WERI-Rb-1 (cell line): ENCODE results near the gene USP37.

Source experiments
- DNase-seq: peaks from one replicate; pipeline ENCODE4 v3.0.0-alpha.2; 2020
- H3K27ac ChIP-seq: fragments of 250-450 bp; sonication (Bioruptor Pico); 2 replicates; pipeline ENCODE4 v1.5.1; 2020; ENCODE audit warnings: mild to moderate bottlenecking, moderate library complexity
- H3K27me3 ChIP-seq: fragments of 250-450 bp; sonication (Bioruptor Pico); 2 replicates; pipeline ENCODE4 v1.5.1; 2021; ENCODE audit warnings: mild to moderate bottlenecking, low read depth, moderate library complexity; ENCODE audit not compliant: insufficient read depth, severe bottlenecking
- H3K36me3 ChIP-seq: fragments of 250-450 bp; sonication (Bioruptor Pico); 2 replicates; pipeline ENCODE4 v1.5.1; 2020; ENCODE audit warnings: mild to moderate bottlenecking, moderate library complexity
- H3K4me3 ChIP-seq: 2 replicates; pipeline ENCODE4 v1.5.1; 2011; ENCODE audit warnings: low read depth, mild to moderate bottlenecking, control low read depth, low read length
- H3K9me3 ChIP-seq: fragments of 250-450 bp; sonication (Bioruptor Pico); 2 replicates; pipeline ENCODE4 v1.5.1; 2021; ENCODE audit warnings: mild to moderate bottlenecking, moderate library complexity; ENCODE audit not compliant: severe bottlenecking
- TF ChIP-seq, protein P1 (sequence below): IDR thresholded peaks from 2 replicates; pipeline ENCODE4 v1.5.1; 2011; ENCODE audit warnings: low read depth, mild to moderate bottlenecking, control low read depth, inconsistent platforms, low read length

The USP37 gene

DNA sequence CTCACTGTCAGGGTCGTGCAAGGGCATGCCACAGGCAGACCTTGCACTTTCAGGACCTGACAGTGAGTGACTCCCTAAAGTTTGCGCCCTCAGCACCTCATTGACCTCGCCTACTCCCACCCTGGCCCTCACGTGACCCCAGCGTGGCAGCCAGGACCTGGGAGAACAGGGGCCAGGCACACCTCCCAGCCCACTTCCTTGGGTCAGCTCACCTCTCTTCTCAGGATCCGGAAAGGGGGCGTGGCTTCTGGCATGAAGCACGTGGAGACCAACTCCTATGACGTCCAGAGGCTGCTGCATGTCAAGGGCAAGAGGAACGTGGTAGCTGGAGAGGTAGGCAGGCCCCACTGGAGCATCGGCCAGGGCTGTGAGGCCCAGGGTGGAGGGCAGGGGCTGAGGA lies 140.4 kb downstream of the USP37 start:
- H3K4me3 ChIP-seq: no peak overlapping the region
- TF ChIP-seq, protein P1, sequence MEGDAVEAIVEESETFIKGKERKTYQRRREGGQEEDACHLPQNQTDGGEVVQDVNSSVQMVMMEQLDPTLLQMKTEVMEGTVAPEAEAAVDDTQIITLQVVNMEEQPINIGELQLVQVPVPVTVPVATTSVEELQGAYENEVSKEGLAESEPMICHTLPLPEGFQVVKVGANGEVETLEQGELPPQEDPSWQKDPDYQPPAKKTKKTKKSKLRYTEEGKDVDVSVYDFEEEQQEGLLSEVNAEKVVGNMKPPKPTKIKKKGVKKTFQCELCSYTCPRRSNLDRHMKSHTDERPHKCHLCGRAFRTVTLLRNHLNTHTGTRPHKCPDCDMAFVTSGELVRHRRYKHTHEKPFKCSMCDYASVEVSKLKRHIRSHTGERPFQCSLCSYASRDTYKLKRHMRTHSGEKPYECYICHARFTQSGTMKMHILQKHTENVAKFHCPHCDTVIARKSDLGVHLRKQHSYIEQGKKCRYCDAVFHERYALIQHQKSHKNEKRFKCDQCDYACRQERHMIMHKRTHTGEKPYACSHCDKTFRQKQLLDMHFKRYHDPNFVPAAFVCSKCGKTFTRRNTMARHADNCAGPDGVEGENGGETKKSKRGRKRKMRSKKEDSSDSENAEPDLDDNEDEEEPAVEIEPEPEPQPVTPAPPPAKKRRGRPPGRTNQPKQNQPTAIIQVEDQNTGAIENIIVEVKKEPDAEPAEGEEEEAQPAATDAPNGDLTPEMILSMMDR: no peak
- H3K27me3 ChIP-seq: no peaks in the 10 kb centered on the region
- H3K9me3 ChIP-seq: no peaks in the 10 kb centered on the region
- no peak for DNase-seq
- no peaks in the 10 kb centered on the region for H3K36me3 ChIP-seq
- H3K27ac ChIP-seq: no peak overlapping the region

DNA sequence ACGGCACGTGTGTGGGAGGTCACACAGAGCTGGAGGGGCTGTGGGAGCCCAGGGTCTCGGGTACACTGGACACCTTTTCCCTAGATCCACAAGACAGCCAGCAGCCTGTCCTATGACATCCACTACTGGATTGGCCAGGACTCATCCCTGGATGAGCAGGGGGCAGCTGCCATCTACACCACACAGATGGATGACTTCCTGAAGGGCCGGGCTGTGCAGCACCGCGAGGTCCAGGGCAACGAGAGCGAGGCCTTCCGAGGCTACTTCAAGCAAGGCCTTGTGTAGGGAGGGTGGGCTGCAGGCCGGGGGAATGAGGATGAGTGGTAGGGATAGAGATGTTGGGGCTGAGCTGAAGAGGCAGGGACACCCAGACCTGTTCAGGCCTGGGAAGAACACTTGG lies 142.6 kb downstream of the USP37 start:
- no peak for DNase-seq
- Histone ChIP-seq H3K4me3 (no peak overlapping the region), H3K9me3 (no peaks in the 10 kb centered on the region), H3K27me3 (no peaks in the 10 kb centered on the region), H3K27ac (no peak overlapping the region), H3K36me3 (no peaks in the 10 kb centered on the region)
- TF ChIP-seq, protein P1: no peak

DNA sequence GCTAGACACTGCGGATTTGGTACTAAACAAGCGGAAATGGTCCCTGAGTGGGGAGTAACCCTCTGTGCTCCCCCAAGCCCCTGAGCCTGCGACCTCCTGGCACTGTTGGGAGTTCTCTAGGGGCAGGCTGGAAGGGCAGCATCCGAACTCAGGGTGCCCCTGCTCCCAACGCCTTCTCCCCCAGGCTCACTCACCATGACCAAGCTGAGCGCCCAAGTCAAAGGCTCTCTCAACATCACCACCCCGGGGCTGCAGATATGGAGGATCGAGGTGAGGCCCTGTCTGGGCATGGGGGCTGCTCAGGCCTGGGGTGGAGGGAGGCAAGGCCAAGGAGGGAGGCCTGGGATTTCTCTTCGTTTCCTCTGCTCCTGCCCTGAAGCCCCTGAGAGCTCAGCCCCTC lies 144.6 kb downstream of the USP37 start:
- no peak for DNase-seq
- H3K27ac ChIP-seq: no peak overlapping the region
- no peak overlapping the region for H3K4me3 ChIP-seq
- no peaks in the 10 kb centered on the region for H3K36me3 ChIP-seq
- TF ChIP-seq, protein P1: no peak
- H3K9me3 ChIP-seq: no peaks in the 10 kb centered on the region
- no peaks in the 10 kb centered on the region for H3K27me3 ChIP-seq

DNA sequence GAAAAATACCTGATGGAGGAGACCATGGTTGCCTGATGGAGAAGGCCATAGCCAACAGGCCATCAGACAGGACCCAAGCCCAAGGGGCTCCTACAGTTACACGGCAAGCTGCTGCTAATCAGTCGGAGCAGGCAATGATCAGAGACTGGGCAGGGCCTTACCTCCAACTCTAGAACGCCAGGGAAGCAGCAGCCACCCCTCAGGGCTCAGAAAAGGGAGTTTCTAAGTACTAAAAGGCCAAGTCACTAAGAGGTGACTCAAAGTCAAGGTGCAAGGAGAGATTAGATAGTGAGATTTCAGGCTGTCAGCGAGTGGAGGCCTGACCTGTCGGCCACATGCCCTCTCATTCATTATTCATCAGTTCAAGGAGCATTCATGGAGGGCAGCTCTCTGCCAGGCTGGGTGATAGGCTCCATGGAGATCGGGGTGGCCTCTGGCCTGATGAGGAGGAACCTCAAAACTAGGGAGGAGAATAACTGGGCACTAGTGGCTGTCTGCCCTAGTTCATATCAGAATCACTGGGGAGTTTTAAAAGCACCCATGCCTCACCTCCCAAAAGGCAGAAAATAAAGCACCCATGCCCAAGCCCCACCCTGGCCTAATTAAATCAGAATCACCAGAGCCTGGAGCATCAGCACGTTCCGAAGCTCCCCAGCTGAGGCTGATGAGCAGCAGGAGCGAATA lies 145.6 kb downstream of the USP37 start:
- Histone ChIP-seq H3K27ac (no peak overlapping the region), H3K36me3 (no peaks in the 10 kb centered on the region), H3K27me3 (no peaks in the 10 kb centered on the region), H3K9me3 (no peaks in the 10 kb centered on the region), H3K4me3 (no peak overlapping the region)
- TF ChIP-seq, protein P1: no peak
- DNase-seq: no peak

DNA sequence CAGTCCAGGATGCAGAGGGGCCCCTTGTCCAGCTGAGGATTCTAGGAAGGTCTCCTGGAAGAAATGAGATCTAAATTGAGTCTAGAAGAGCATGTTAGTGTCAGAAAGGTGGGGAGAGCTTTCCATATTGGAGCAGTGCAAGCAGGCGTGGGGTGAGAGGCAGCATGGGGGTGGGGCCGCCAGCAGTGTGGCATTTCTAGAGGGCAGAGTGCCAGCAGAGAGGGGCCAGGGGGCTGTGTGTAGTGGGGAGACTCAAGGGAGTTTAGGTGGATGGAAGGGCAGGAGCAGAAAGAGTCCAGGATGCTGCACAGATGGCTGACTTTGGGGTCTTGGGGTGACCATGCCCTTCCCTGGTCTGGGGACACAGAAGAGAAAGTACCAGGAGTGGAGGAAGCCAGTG lies 147.1 kb downstream of the USP37 start:
- Histone ChIP-seq H3K27me3 (no peaks in the 10 kb centered on the region), H3K27ac (no peak overlapping the region), H3K9me3 (no peaks in the 10 kb centered on the region), H3K36me3 (no peaks in the 10 kb centered on the region), H3K4me3 (no peak overlapping the region)
- TF ChIP-seq, protein P1: no peak
- DNase-seq: no peak

DNA sequence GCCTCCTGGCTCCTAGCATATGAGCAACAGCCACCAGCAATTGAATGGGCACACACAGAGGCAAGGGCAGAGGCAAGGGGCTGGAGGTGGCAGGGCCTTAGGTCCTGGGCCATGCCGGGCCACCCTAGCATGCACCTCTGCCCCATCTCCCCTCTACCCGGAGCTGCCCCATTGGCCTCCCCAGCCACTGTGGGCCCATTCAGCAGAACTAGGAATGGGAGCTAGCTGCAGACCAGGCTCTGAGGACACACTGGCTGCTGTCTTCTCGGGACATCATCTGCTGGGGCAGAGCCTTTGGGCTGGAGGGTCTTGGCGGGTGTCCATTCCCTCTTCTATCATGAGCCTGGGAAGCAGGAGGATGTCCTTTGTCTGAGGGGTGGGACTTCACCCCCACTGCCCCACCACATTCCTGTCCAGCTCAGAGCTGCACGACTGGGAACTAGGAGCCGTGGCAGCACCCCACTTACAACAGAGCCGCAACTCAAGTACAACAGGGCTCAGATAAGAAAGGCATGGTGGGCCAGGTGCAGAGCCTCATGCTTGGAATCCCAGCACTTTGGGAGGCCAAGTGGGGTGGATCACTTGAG lies 148.4 kb downstream of the USP37 start:
- no peak for DNase-seq
- no peak overlapping the region for H3K27ac ChIP-seq
- TF ChIP-seq, protein P1: no peak

More for the DNA sequence above, 148.4 kb downstream of the USP37 start:
- no peaks in the 10 kb centered on the region for H3K27me3 ChIP-seq
- no peak overlapping the region for H3K4me3 ChIP-seq
- H3K36me3 ChIP-seq: no peaks in the 10 kb centered on the region
- no peaks in the 10 kb centered on the region for H3K9me3 ChIP-seq
